Measurements from ENCODE around the gene SRR. TPM values are rescaled to one million over a fixed set of nuclear protein-coding genes. Genes with fewer than 3 reads are reported as not detected.

SRR gene
- total RNA-seq, 1 experiment from 2014 or later: 52.3 TPM

- intact Hi-C loops (cut with micrococcal nuclease; ENCODE audit: unreplicated experiment): loop anchor here (5.0 to 10.0 kb wide), 2 partner anchors 231 to 389 kb away; no protein-coding TSS in a partner anchor
- TF ChIP-seq, protein P1, sequence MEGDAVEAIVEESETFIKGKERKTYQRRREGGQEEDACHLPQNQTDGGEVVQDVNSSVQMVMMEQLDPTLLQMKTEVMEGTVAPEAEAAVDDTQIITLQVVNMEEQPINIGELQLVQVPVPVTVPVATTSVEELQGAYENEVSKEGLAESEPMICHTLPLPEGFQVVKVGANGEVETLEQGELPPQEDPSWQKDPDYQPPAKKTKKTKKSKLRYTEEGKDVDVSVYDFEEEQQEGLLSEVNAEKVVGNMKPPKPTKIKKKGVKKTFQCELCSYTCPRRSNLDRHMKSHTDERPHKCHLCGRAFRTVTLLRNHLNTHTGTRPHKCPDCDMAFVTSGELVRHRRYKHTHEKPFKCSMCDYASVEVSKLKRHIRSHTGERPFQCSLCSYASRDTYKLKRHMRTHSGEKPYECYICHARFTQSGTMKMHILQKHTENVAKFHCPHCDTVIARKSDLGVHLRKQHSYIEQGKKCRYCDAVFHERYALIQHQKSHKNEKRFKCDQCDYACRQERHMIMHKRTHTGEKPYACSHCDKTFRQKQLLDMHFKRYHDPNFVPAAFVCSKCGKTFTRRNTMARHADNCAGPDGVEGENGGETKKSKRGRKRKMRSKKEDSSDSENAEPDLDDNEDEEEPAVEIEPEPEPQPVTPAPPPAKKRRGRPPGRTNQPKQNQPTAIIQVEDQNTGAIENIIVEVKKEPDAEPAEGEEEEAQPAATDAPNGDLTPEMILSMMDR (conservative IDR thresholded peaks at IDR 0.05): no peak
- no peak for TF ChIP-seq EZH2 (IDR thresholded peaks at IDR 0.05; ENCODE audit: low read depth)
- peaks cover 4% of the 10 kb centered on the region for H4K20me1 ChIP-seq (ENCODE audit: insufficient read depth)
- ChIA-PET POLR2A (ENCODE audit: unreplicated experiment) (interaction anchor here (0.5 kb wide), 1 partner anchor 189 kb away, joined by 3 read pairs; no protein-coding TSS in a partner anchor), CTCF (interaction anchor here (0.6 kb wide), 1 partner anchor 228 kb away, joined by 3 read pairs; no protein-coding TSS in a partner anchor)
- H3K27me3 ChIP-seq (ENCODE audit: insufficient read depth, low read depth): no peaks in the 10 kb centered on the region
- H3F3A ChIP-seq (ENCODE audit: insufficient read depth, low read depth): peaks cover 14% of the 10 kb centered on the region; the same call in 1 of the 2 replicates
- no peak overlapping the region for H3K27ac ChIP-seq
- DNase-seq: no peak
- peaks cover 12% of the 10 kb centered on the region for H3K36me3 ChIP-seq (ENCODE audit: low read depth)
- H3K4me1 ChIP-seq (replicated peaks; ENCODE audit: insufficient read depth): no peaks in the 10 kb centered on the region
- no peak overlapping the region for H2AFZ ChIP-seq
- no peaks in the 10 kb centered on the region for H3K9me3 ChIP-seq (ENCODE audit: insufficient read depth, low read depth)
- H3K9me2 ChIP-seq (ENCODE audit: insufficient read depth): no peaks in the 10 kb centered on the region
- no peaks in the 10 kb centered on the region for H3K79me2 ChIP-seq (ENCODE audit: low read depth)
- H3K4me2 ChIP-seq: no peak overlapping the region
- H3K4me3 ChIP-seq: no peak overlapping the region
- BruUV-seq (replicated peaks): no TSS peak
Measured at GRCh38 chr17:2283302-2283701, 20.4 kb upstream of the SRR start.

DNA sequence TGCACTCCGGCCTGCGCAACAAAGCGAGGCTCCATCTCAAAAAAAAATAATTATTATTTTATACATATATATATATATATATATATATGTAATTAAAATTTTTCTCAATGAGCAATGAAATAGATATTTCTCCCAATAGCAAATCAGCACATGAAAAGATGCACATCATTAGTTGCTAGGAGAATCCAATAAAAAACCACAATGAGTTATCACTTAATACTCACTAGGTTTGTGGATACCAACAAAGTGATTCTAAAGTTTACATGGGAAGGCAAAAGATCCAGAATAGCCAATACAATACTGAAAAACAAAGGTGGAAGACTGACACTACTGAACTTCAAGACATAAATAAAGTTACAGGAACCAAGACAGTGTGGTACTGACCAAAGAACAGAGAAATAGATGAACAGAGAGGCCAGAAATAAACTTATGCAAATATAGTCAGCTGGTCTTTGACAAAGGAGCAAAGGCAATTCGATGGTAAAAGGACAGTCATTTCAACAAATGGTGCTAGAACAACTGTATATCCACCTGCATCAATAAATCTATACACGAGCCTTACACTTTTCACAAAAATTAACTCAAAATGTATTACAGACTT, 13.8 kb upstream of the SRR start:
- no peak for DNase-seq
- Histone ChIP-seq H3K36me3 (ENCODE audit: low read depth) (peaks cover 24% of the 10 kb centered on the region; the same call in 1 of the 2 replicates), H3K79me2 (ENCODE audit: low read depth) (peaks cover under 1% of the 10 kb centered on the region; the same call in 1 of the 2 replicates), H3K4me3 (no peak overlapping the region), H3K27me3 (ENCODE audit: insufficient read depth, low read depth) (no peaks in the 10 kb centered on the region), H3K4me1 (replicated peaks; ENCODE audit: insufficient read depth) (no peaks in the 10 kb centered on the region), H2AFZ (no peak overlapping the region), H3K9me2 (ENCODE audit: insufficient read depth) (no peaks in the 10 kb centered on the region), H3F3A (ENCODE audit: insufficient read depth, low read depth) (no peaks in the 10 kb centered on the region), H3K4me2 (no peak overlapping the region), H3K27ac (no peak overlapping the region), H3K9me3 (ENCODE audit: insufficient read depth, low read depth) (no peaks in the 10 kb centered on the region), H4K20me1 (ENCODE audit: insufficient read depth) (peaks cover 5% of the 10 kb centered on the region; the same call in 1 of the 2 replicates)
- POLR2A ChIA-PET (ENCODE audit: unreplicated experiment): interaction anchor here (0.6 kb wide), 1 partner anchor 137 kb away, joined by 7 read pairs; no protein-coding TSS in a partner anchor
- TF ChIP-seq, protein P1 (conservative IDR thresholded peaks at IDR 0.05): no peak
- TF ChIP-seq EZH2 (IDR thresholded peaks at IDR 0.05; ENCODE audit: low read depth): no peak
- intact Hi-C loops (cut with micrococcal nuclease; ENCODE audit: unreplicated experiment): loop anchor here (10.0 kb wide), 1 partner anchor 395 kb away; no protein-coding TSS in a partner anchor
- CTCF ChIA-PET: no interaction called here
- no TSS peak for BruUV-seq (replicated peaks)

DNA sequence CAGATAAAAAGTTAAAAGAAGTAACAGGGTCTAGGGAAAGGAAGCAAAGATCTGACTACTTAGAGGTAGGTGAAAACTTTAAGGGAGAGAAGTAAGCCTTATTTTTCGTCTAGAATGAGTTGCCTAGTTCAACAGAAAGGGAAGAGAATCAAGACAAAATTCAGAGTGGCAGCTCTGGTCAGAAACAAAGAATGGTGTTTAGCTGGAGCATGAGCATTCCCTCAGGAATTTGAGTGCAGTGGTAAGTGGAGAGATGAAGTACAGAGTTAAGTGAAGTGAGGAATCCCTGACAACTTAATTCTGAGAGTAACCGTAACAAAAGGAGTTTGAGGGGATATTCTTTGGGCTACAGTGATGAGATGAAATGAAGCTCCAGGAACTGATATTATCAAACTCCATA, 11.7 kb upstream of the SRR start:
- H3K27me3 ChIP-seq (ENCODE audit: insufficient read depth, low read depth): no peaks in the 10 kb centered on the region
- peaks cover 13% of the 10 kb centered on the region for H3K4me1 ChIP-seq (replicated peaks; ENCODE audit: insufficient read depth)
- H3K9me2 ChIP-seq (ENCODE audit: insufficient read depth): no peaks in the 10 kb centered on the region
- DNase-seq: no peak
- BruUV-seq (replicated peaks): no TSS peak
- peaks cover 15% of the 10 kb centered on the region; the same call in 1 of the 2 replicates for H3F3A ChIP-seq (ENCODE audit: insufficient read depth, low read depth)
- H3K4me2 ChIP-seq: no peak overlapping the region
- H3K36me3 ChIP-seq (ENCODE audit: low read depth): peaks cover 37% of the 10 kb centered on the region; the same call in 1 of the 2 replicates
- peaks cover 18% of the 10 kb centered on the region for H3K79me2 ChIP-seq (ENCODE audit: low read depth)
- TF ChIP-seq, protein P1 (conservative IDR thresholded peaks at IDR 0.05): no peak
- no peak for TF ChIP-seq EZH2 (IDR thresholded peaks at IDR 0.05; ENCODE audit: low read depth)
- intact Hi-C loops (cut with micrococcal nuclease; ENCODE audit: unreplicated experiment): no loop called here
- no peak overlapping the region for H3K4me3 ChIP-seq
- H2AFZ ChIP-seq: no peak overlapping the region
- no peaks in the 10 kb centered on the region for H3K9me3 ChIP-seq (ENCODE audit: insufficient read depth, low read depth)
- CTCF ChIA-PET: no interaction called here
- H4K20me1 ChIP-seq (ENCODE audit: insufficient read depth): peaks cover 5% of the 10 kb centered on the region; the same call in 1 of the 2 replicates
- POLR2A ChIA-PET (ENCODE audit: unreplicated experiment): interaction anchor here (0.6 kb wide), 1 partner anchor 13 kb away, joined by 6 read pairs; no protein-coding TSS in a partner anchor
- H3K27ac ChIP-seq: no peak overlapping the region
